ENCODE data around the gene ZBTB44. TPM values are rescaled to one million over a fixed set of nuclear protein-coding genes. Genes with fewer than 3 reads are reported as not detected.

Gene ZBTB44
- total RNA-seq, 4 donors from 2014 or later, result 48.8 to 72.3 (median 60.1) TPM

- WGBS, 2 donors (ENCODE audit: low coverage in 1 of 2), result 72 to 94% methylated on average over 4 to 7 of the region's 21 CpGs
- Histone ChIP-seq H3K4me3 (no peak overlapping the region), H3K27ac (no peak overlapping the region), H3K4me1 (peaks cover 0 to 8% (median 0%) of the 10 kb centered on the region in 3 donors), H3K9me3 (no peaks in the 10 kb centered on the region), H3K27me3 (peaks cover 8% of the 10 kb centered on the region), H3K36me3 (no peaks in the 10 kb centered on the region)
- no peak for ATAC-seq
- TF ChIP-seq POLR2AphosphoS5 (IDR thresholded peaks at IDR 0.05) (no peak), POLR2A (IDR thresholded peaks at IDR 0.05) (no peak), EP300 (IDR thresholded peaks at IDR 0.05) (no peak), CTCF (IDR thresholded peaks at IDR 0.05) (no peak)
Observed at GRCh38 chr11:130217133-130218031, 97.3 kb downstream of the ZBTB44 start.

- WGBS, 2 donors (ENCODE audit: low coverage in 1 of 2), result 73 to 87% methylated on average over 3 to 7 of the region's 17 CpGs
Observed at GRCh38 chr11:130216591-130217132, 98.1 kb downstream of the ZBTB44 start.

DNA sequence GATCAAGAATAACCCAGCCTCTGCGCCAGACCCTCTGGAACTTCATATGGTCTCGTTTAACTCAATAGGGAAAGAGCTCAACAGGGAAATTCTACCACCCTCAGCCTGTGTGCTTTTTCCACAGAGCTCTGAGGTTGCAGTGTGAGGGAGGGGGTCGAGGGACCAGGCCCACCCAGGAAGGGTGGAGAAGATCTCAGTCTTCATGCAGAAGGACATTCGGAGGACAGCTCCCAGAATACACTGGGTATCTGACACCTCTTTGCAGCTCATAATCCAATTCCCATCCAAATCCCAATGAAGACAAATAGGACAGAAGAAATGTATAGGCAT is 98.5 kb downstream of the ZBTB44 start:
- ATAC-seq, result no peak
- no peak overlapping the region for H3K4me3 ChIP-seq

More at GRCh38 chr11:130216591-130217132, 98.1 kb downstream of the ZBTB44 start:
- no peak for ATAC-seq
- Histone ChIP-seq H3K4me3 (no peak overlapping the region), H3K27me3 (peaks cover 8% of the 10 kb centered on the region), H3K4me1 (peaks cover 0 to 8% (median 0%) of the 10 kb centered on the region in 3 donors), H3K36me3 (no peaks in the 10 kb centered on the region), H3K27ac (no peak overlapping the region), H3K9me3 (no peaks in the 10 kb centered on the region)
- TF ChIP-seq CTCF (IDR thresholded peaks at IDR 0.05), result no peak
- TF ChIP-seq POLR2A (IDR thresholded peaks at IDR 0.05), result no peak
- no peak for TF ChIP-seq EP300 (IDR thresholded peaks at IDR 0.05)
- TF ChIP-seq POLR2AphosphoS5 (IDR thresholded peaks at IDR 0.05), result no peak

DNA sequence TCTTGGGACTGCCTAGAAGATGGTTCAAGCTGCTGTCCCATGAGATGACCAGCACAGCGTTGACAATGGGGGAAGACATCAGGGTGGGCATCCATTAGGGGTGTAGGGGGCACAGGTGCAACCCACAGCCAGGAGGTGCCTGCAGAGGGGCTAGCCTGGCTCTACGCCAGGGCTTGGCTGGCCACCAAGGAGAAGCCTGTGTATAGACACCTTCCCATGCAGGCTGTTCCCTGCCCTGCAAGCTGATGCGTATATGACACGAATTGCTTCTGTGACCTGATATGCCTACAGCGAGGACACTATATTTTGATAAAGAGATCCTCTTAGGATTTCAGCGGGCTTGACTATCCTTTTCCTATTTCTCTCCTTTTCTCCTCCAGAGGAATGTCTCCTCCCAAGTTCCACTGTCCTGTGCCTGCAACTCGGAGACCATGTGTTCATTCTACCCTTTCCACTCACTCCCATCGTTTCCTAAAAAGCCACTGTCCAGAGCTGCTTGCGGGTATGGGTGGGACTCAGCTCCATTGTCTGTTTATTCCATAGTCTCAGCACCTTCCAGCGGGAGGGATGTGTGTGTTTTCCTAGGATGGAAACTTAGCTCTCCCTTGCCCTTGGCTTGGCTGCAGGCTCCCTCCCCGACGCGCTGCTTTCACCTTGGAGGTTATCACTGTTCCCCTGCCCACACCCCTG is 99.0 kb downstream of the ZBTB44 start:
- H3K4me3 ChIP-seq, result no peak overlapping the region
- WGBS, 2 donors (ENCODE audit: low coverage in 1 of 2), result 43 to 88% methylated on average over 3 to 8 of the region's 13 CpGs
- ATAC-seq, result no peak

More for the DNA sequence above, 98.5 kb downstream of the ZBTB44 start:
- Histone ChIP-seq H3K9me3 (no peaks in the 10 kb centered on the region), H3K36me3 (no peaks in the 10 kb centered on the region), H3K27me3 (peaks cover 8% of the 10 kb centered on the region), H3K27ac (no peak overlapping the region), H3K4me1 (peaks cover 0 to 8% (median 0%) of the 10 kb centered on the region in 3 donors)
- 33 to 70% methylated on average over 2 to 4 of the region's 4 CpGs for WGBS, 2 donors (ENCODE audit: low coverage in 1 of 2)
- TF ChIP-seq POLR2AphosphoS5 (IDR thresholded peaks at IDR 0.05), result no peak
- TF ChIP-seq POLR2A (IDR thresholded peaks at IDR 0.05), result no peak
- TF ChIP-seq EP300 (IDR thresholded peaks at IDR 0.05), result no peak
- no peak for TF ChIP-seq CTCF (IDR thresholded peaks at IDR 0.05)

More for the DNA sequence above, 99.0 kb downstream of the ZBTB44 start:
- H3K36me3 ChIP-seq, result no peaks in the 10 kb centered on the region
- peaks cover 8% of the 10 kb centered on the region for H3K27me3 ChIP-seq
- H3K4me1 ChIP-seq, result peaks cover 0 to 8% (median 0%) of the 10 kb centered on the region in 3 donors
- no peak overlapping the region for H3K27ac ChIP-seq
- TF ChIP-seq CTCF (IDR thresholded peaks at IDR 0.05) (no peak), EP300 (IDR thresholded peaks at IDR 0.05) (no peak), POLR2AphosphoS5 (IDR thresholded peaks at IDR 0.05) (no peak), POLR2A (IDR thresholded peaks at IDR 0.05) (no peak)
- no peaks in the 10 kb centered on the region for H3K9me3 ChIP-seq
